Muscle of leg (tissue), 11 donors: ENCODE results near the gene HMGB4. TPM values are rescaled to one million over a fixed set of nuclear protein-coding genes. Genes with fewer than 3 reads are reported as not detected.

ENCODE experiments used
- DNase-seq: peaks from one replicate; pipeline ENCODE4 v3.0.0; 2013
- H3K27ac ChIP-seq: one replicate; pipeline ENCODE4 v1.5.1; 2013; ENCODE audit warnings: mild to moderate bottlenecking, low read length, control low read depth
- H3K27me3 ChIP-seq: one replicate; pipeline ENCODE4 v1.6.1; 2013; ENCODE audit warnings: low read length; ENCODE audit not compliant: control insufficient read depth, insufficient read depth
- H3K36me3 ChIP-seq: one replicate; pipeline ENCODE4 v1.6.1; 2013; ENCODE audit warnings: low read length; ENCODE audit not compliant: control insufficient read depth, insufficient read depth
- H3K4me1 ChIP-seq: one replicate; pipeline ENCODE4 v1.6.1; 2013; ENCODE audit warnings: low read length; ENCODE audit not compliant: control insufficient read depth, insufficient read depth
- H3K4me3 ChIP-seq: one replicate; pipeline ENCODE4 v1.5.1; 2013; ENCODE audit warnings: low read length, control low read depth
- H3K9me3 ChIP-seq: replicated peaks from 2 replicates; pipeline ENCODE4 v1.6.1; 2013; ENCODE audit warnings: low read depth, low read length; ENCODE audit not compliant: control insufficient read depth
- WGBS: methylation state at CpG from one replicate; pipeline ENCODE4 v1.1.5; 2013; ENCODE audit warnings: missing lambda C conversion rate; ENCODE audit not compliant: insufficient coverage; 5-methylcytosine and 5-hydroxymethylcytosine counted together
- polyA plus RNA-seq, 8 donors: library from polyadenylated mRNA; unstranded; fragments of 120-200 nt; gene quantifications; one replicate each; pipeline versions ENCODE4 v1.2.1 to v1.2.3, GENCODE V29; 2013; ENCODE audit warnings: inconsistent platforms in 1 of 8, low replicate concordance in 1 of 8; ENCODE audit not compliant: insufficient read length in 8 of 8, insufficient read depth in 1 of 8
- total RNA-seq: library from RNA; stranded (reverse); fragments of 120-200 nt; gene quantifications from one replicate; pipeline ENCODE4 v1.2.4, GENCODE V29; 2013

Gene HMGB4
- total and polyA plus RNA-seq, 9 donors: not detected

GRCh38 chr1:33864460-33865389 is 846 bp downstream of the HMGB4 start:
- Histone ChIP-seq H3K4me3 (no peak overlapping the region), H3K4me1 (peaks cover 4% of the 10 kb centered on the region), H3K36me3 (no peaks in the 10 kb centered on the region), H3K27me3 (peaks cover 20% of the 10 kb centered on the region), H3K9me3 (peaks cover 3% of the 10 kb centered on the region), H3K27ac (no peak overlapping the region)
- 69% methylated on average over 11 of the region's 14 CpGs for WGBS
- DNase-seq: no peak

GRCh38 chr1:33866281-33866680 is 2.4 kb downstream of the HMGB4 start:
- peak; percentile 64 for DNase-seq
- peaks cover 3% of the 10 kb centered on the region for H3K9me3 ChIP-seq
- 43% methylated on average over 5 of the region's 6 CpGs for WGBS
- no peaks in the 10 kb centered on the region for H3K36me3 ChIP-seq
- H3K27me3 ChIP-seq: peaks cover 20% of the 10 kb centered on the region
- no peak overlapping the region for H3K27ac ChIP-seq
- peaks cover 4% of the 10 kb centered on the region for H3K4me1 ChIP-seq
- H3K4me3 ChIP-seq: no peak overlapping the region

- Histone ChIP-seq H3K4me3 (no peak overlapping the region), H3K9me3 (peaks cover 3% of the 10 kb centered on the region), H3K27me3 (peaks cover 16% of the 10 kb centered on the region), H3K27ac (no peak overlapping the region), H3K4me1 (peaks cover 4% of the 10 kb centered on the region), H3K36me3 (no peaks in the 10 kb centered on the region)
- no peak for DNase-seq
- WGBS: no CpG with 5 or more reads among the region's 1 CpG
These were observed 3.8 kb downstream of the HMGB4 start for GRCh38 chr1:33867684-33868083.

GRCh38 chr1:33872275-33872674 is 8.4 kb downstream of the HMGB4 start:
- DNase-seq: no peak
- Histone ChIP-seq H3K27ac (no peak overlapping the region), H3K4me3 (no peak overlapping the region), H3K27me3 (peaks cover under 1% of the 10 kb centered on the region), H3K4me1 (peaks cover 8% of the 10 kb centered on the region), H3K9me3 (peaks cover under 1% of the 10 kb centered on the region), H3K36me3 (no peaks in the 10 kb centered on the region)

- no peaks in the 10 kb centered on the region for H3K36me3 ChIP-seq
- H3K4me1 ChIP-seq: peaks cover 8% of the 10 kb centered on the region
- H3K9me3 ChIP-seq: no peaks in the 10 kb centered on the region
- no peaks in the 10 kb centered on the region for H3K27me3 ChIP-seq
- H3K27ac ChIP-seq: no peak overlapping the region
- peak; percentile 14 for DNase-seq
- H3K4me3 ChIP-seq: no peak overlapping the region
- WGBS: no CpG with 5 or more reads among the region's 2 CpGs
These were observed 8.8 kb downstream of the HMGB4 start for GRCh38 chr1:33872683-33873082.

GRCh38 chr1:33874636-33875035 is 10.8 kb downstream of the HMGB4 start:
- Histone ChIP-seq H3K36me3 (no peaks in the 10 kb centered on the region), H3K27me3 (no peaks in the 10 kb centered on the region), H3K9me3 (no peaks in the 10 kb centered on the region), H3K4me1 (peaks cover 8% of the 10 kb centered on the region), H3K4me3 (no peak overlapping the region), H3K27ac (no peak overlapping the region)
- DNase-seq: peak; percentile 52
- 67% methylated on average over 1 of the region's 7 CpGs for WGBS

- DNase-seq: no peak
- H3K4me3 ChIP-seq: no peak overlapping the region
- no peaks in the 10 kb centered on the region for H3K9me3 ChIP-seq
- no peaks in the 10 kb centered on the region for H3K27me3 ChIP-seq
- WGBS: 64% methylated on average over 3 of the region's 3 CpGs
- no peaks in the 10 kb centered on the region for H3K36me3 ChIP-seq
- no peak overlapping the region for H3K27ac ChIP-seq
- peaks cover 8% of the 10 kb centered on the region for H3K4me1 ChIP-seq
These were observed 12.0 kb downstream of the HMGB4 start for GRCh38 chr1:33875862-33876261.

- 61% methylated on average over 4 of the region's 5 CpGs for WGBS
- Histone ChIP-seq H3K9me3 (no peaks in the 10 kb centered on the region), H3K27me3 (no peaks in the 10 kb centered on the region), H3K27ac (no peak overlapping the region), H3K4me3 (no peak overlapping the region), H3K36me3 (no peaks in the 10 kb centered on the region), H3K4me1 (peaks cover 8% of the 10 kb centered on the region)
- no peak for DNase-seq
These were observed 13.2 kb downstream of the HMGB4 start for GRCh38 chr1:33876970-33877650.

GRCh38 chr1:33878392-33878791 is 14.5 kb downstream of the HMGB4 start:
- H3K36me3 ChIP-seq: no peaks in the 10 kb centered on the region
- no peak for DNase-seq
- no peak overlapping the region for H3K4me3 ChIP-seq
- peaks cover 8% of the 10 kb centered on the region for H3K4me1 ChIP-seq
- H3K9me3 ChIP-seq: no peaks in the 10 kb centered on the region
- no peak overlapping the region for H3K27ac ChIP-seq
- WGBS: 90% methylated on average over 1 of the region's 2 CpGs
- H3K27me3 ChIP-seq: no peaks in the 10 kb centered on the region

- Histone ChIP-seq H3K9me3 (no peaks in the 10 kb centered on the region), H3K27me3 (no peaks in the 10 kb centered on the region), H3K4me3 (no peak overlapping the region), H3K4me1 (peaks cover 3% of the 10 kb centered on the region), H3K36me3 (no peaks in the 10 kb centered on the region), H3K27ac (no peak overlapping the region)
- no peak for DNase-seq
- no CpG with 5 or more reads among the region's 2 CpGs for WGBS
These were observed 16.4 kb downstream of the HMGB4 start for GRCh38 chr1:33880305-33880704.
